Neuron (in vitro differentiated cells): ENCODE data around the gene TAB2.

Experiments used
- H2AFZ ChIP-seq: one replicate; pipeline ENCODE4 v1.6.1; 2013; ENCODE audit warnings: low read depth, mild to moderate bottlenecking, inconsistent platforms, low read length, moderate library complexity
- H3K27me3 ChIP-seq: one replicate; pipeline ENCODE4 v1.6.1; 2013; ENCODE audit warnings: low read length; ENCODE audit not compliant: insufficient read depth
- H3K36me3 ChIP-seq: one replicate; pipeline ENCODE4 v1.6.1; 2013; ENCODE audit warnings: low read length; ENCODE audit not compliant: insufficient read depth
- H3K4me1 ChIP-seq: one replicate; pipeline ENCODE4 v1.6.1; 2013; ENCODE audit warnings: low read length; ENCODE audit not compliant: insufficient read depth
- H3K4me3 ChIP-seq: 2 replicates; pipeline ENCODE4 v1.5.1; 2013; ENCODE audit warnings: mild to moderate bottlenecking, low read length, moderate library complexity
- H3K9me3 ChIP-seq: one replicate; pipeline ENCODE4 v1.6.1; 2013; ENCODE audit warnings: low read length

TAB2 gene

DNA sequence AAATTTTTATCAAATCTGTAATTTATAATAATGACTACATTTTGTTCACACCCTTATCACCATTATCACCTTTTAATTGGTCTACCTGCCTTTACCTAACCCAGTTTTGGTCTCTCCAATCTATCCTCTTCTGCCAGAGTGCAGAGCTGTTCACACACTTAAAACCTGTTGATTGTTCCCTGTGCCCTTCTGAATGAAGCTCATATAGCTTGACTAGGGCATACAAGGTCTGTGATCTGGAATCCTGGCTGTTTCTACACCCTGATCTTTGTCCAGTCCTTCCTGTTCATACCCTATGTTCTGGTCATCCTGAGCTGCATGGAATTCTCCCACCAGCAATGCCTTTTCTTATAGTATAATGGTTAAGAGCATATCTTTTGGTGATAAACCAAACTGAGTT is 53.6 kb downstream of the TAB2 start:
- H3K9me3 ChIP-seq, result no peaks in the 10 kb centered on the region
- H3K4me3 ChIP-seq, result no peak overlapping the region
- no peaks in the 10 kb centered on the region for H3K4me1 ChIP-seq
- H2AFZ ChIP-seq, result no peak overlapping the region
- H3K27me3 ChIP-seq, result no peaks in the 10 kb centered on the region
- peaks cover 29% of the 10 kb centered on the region for H3K36me3 ChIP-seq

- no peaks in the 10 kb centered on the region for H3K27me3 ChIP-seq
- H3K4me1 ChIP-seq, result no peaks in the 10 kb centered on the region
- H2AFZ ChIP-seq, result no peak overlapping the region
- H3K36me3 ChIP-seq, result peaks cover 29% of the 10 kb centered on the region
- no peaks in the 10 kb centered on the region for H3K9me3 ChIP-seq
- no peak overlapping the region for H3K4me3 ChIP-seq
Measured at GRCh38 chr6:149372062-149372461, 54.5 kb downstream of the TAB2 start.

- Histone ChIP-seq H3K9me3 (peaks cover 6% of the 10 kb centered on the region), H3K36me3 (peaks cover 37% of the 10 kb centered on the region), H3K4me3 (no peak overlapping the region), H2AFZ (no peak overlapping the region), H3K4me1 (no peaks in the 10 kb centered on the region), H3K27me3 (no peaks in the 10 kb centered on the region)
Measured at GRCh38 chr6:149373511-149373910, 56.0 kb downstream of the TAB2 start.

DNA sequence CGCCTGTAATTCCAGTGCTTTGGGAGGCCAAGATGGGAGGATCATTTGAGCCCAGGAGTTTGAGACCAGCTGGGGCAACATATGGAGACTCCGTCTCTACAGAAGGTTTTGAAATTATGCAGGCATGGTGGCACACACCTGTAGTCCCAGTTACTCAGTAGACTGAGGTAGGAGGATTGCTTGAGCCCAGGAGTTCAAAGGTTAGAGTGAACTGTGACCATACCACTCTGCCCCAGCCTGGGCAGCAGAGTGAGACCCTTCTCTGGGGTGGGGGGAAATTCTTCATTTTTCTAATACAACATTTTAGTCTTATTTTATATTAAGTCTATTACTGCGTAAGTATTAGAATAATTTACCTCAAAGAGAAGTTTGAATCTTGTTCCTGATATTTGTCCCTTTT is 62.5 kb downstream of the TAB2 start:
- Histone ChIP-seq H3K4me3 (no peak overlapping the region), H3K36me3 (peaks cover 64% of the 10 kb centered on the region), H2AFZ (no peak overlapping the region), H3K27me3 (no peaks in the 10 kb centered on the region), H3K9me3 (peaks cover 16% of the 10 kb centered on the region), H3K4me1 (no peaks in the 10 kb centered on the region)

DNA sequence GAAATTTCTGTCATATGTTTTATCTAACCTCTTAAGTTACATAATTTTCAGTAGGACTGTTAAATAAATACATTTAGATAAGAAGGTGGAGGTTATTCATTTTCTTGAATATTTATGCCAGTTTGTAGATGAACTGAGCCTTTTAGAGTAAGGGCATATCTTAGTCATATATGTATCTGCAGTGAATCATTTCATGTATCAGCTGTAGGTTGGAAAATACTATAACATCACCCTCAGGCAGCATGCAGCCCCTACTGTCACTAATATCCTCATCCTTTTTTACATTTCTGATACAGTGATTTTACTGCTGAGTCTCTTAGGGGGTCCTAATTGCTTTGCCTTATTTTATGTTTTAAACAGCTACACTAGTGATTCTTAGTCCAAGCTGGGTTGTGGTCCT is 63.0 kb downstream of the TAB2 start:
- Histone ChIP-seq H3K27me3 (no peaks in the 10 kb centered on the region), H3K9me3 (peaks cover 16% of the 10 kb centered on the region), H3K36me3 (peaks cover 61% of the 10 kb centered on the region), H3K4me1 (no peaks in the 10 kb centered on the region), H3K4me3 (no peak overlapping the region), H2AFZ (no peak overlapping the region)

DNA sequence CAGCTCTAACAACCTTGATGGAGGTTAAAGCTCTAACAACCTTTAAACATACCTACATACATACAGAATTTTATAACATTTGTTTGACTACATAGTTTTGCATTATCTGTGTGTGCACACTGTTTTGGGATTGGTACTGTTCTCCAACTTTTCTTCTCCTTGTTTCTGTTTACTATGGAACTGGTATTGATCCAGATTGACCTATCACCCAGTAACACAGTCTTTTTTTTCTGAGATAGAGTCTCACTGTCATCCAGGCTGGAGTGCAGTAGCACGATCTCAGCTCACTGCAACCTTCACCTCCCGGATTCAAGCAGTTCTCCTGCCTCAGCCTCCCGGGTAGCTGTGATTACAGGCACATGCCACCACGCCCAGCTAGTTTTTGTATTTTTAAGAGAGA is 65.9 kb downstream of the TAB2 start:
- Histone ChIP-seq H3K9me3 (peaks cover 24% of the 10 kb centered on the region), H3K36me3 (peaks cover 58% of the 10 kb centered on the region), H3K27me3 (no peaks in the 10 kb centered on the region), H3K4me3 (no peak overlapping the region), H3K4me1 (no peaks in the 10 kb centered on the region), H2AFZ (no peak overlapping the region)

- H2AFZ ChIP-seq, result no peak overlapping the region
- peaks cover 17% of the 10 kb centered on the region for H3K9me3 ChIP-seq
- no peaks in the 10 kb centered on the region for H3K27me3 ChIP-seq
- no peaks in the 10 kb centered on the region for H3K4me1 ChIP-seq
- H3K36me3 ChIP-seq, result peaks cover 47% of the 10 kb centered on the region
- H3K4me3 ChIP-seq, result no peak overlapping the region
Measured at GRCh38 chr6:149384464-149384863, 67.0 kb downstream of the TAB2 start.

DNA sequence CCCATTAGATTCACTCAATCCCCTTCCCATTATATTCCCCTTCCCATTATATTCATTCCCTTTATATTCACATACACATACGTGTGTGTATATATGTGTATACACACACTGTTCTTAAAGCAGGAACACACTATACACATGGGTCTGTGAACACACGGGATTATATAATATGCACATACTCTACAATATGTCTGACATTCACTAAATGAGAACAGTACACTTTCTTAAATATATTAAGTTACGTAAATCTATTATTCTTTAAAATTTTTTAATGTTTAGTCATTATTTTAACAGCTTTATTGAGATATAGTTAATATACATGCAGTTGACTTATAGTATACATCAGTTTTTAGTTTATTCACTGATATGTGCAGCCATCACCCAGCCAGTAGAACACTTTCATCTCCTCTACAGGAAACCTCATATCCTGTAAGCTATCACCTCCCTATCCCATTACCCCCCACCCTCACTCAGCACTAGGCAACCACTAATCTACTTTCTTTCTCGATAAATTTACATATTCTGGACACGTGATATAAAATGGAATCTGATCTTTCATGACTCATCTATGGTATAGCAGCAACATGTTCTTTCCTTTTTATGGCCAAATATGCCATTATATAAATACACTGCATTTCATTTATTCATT is 68.6 kb downstream of the TAB2 start:
- Histone ChIP-seq H3K36me3 (peaks cover 39% of the 10 kb centered on the region), H3K4me3 (no peak overlapping the region)

DNA sequence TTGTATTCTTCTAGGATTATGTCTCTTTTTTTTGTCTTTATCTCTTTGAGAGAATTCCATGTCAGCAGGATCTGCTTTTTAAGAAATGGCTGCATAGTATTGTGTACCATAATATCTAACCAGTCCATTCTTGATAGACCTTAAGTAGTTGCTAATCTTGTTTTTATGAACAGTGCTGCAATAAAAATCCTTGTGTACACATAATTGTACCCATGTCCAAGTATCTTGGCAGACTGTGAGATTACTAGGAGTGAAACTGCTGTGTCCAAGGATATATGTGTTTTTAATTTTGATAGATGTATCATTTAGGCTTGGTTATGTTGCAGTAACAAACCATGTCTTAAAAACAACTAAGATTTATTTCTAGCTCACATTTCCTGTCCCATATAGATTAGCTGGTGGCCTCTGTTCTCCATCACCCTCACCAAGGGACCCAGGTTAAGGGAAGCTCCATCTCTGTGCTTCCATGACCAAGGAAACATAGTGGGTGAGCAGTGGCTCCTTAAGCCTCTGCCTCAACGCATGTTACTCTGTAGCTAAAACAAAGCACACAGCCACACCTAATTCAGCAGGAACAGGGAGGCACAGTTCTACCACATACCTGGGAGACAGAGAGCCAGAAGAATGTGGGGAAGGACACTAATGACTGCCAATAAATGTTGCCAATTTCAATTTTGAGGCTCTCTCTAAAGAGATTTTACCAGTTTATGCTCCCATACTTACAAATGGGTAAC is 70.4 kb downstream of the TAB2 start:
- H3K27me3 ChIP-seq, result no peaks in the 10 kb centered on the region
- peaks cover 36% of the 10 kb centered on the region for H3K36me3 ChIP-seq
- peaks cover 12% of the 10 kb centered on the region for H3K9me3 ChIP-seq
- no peaks in the 10 kb centered on the region for H3K4me1 ChIP-seq
- no peak overlapping the region for H2AFZ ChIP-seq
- H3K4me3 ChIP-seq, result no peak overlapping the region

More for the DNA sequence above, 68.6 kb downstream of the TAB2 start:
- Histone ChIP-seq H3K4me1 (no peaks in the 10 kb centered on the region), H2AFZ (no peak overlapping the region), H3K27me3 (no peaks in the 10 kb centered on the region), H3K9me3 (peaks cover 14% of the 10 kb centered on the region)

DNA sequence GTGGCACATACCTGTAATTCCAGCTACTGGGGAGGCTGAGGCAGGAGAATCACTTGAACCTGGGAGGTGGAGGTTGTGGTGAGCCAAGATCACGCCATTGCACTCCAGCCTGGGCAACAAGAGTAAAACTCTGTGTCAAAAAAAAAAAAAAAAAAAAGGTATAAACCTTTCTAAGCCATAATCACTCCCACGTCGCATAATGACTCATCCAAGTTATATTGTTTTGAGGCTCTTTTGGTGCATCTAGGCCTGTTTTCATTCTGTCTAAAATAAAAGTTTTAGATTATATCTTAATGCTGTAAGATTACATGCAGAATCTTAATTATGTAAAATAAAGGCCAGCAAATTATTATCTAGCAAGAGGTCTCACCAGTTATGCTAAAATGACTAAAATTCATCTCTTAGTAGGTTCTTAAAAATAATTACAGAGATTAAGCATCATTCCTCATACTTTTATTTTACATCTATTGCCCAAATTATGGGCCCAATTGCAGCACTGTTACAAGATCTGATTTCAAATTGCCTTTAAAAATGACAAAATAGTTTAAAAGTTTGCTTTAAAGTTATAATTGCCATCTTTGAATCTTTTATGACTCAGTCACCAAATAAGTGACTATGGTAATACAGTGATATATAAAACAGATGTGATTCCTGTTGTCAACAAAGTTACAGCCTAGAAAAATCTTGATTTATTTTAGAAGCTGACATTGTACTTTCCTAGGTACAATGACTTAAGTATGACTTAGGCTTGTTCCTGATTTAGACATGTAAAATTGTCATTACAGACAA is 72.2 kb downstream of the TAB2 start:
- no peak overlapping the region for H3K4me3 ChIP-seq
- H3K27me3 ChIP-seq, result no peaks in the 10 kb centered on the region
- H3K9me3 ChIP-seq, result peaks cover 12% of the 10 kb centered on the region
- H2AFZ ChIP-seq, result no peak overlapping the region
- H3K36me3 ChIP-seq, result peaks cover 30% of the 10 kb centered on the region
- H3K4me1 ChIP-seq, result no peaks in the 10 kb centered on the region

GRCh38 chr6:149392093-149392492 is 74.6 kb downstream of the TAB2 start:
- Histone ChIP-seq H3K9me3 (peaks cover 8% of the 10 kb centered on the region), H3K36me3 (peaks cover 25% of the 10 kb centered on the region), H3K27me3 (no peaks in the 10 kb centered on the region)

GRCh38 chr6:149392535-149392934 is 75.0 kb downstream of the TAB2 start:
- Histone ChIP-seq H3K27me3 (no peaks in the 10 kb centered on the region), H3K9me3 (peaks cover 6% of the 10 kb centered on the region), H3K36me3 (peaks cover 28% of the 10 kb centered on the region), H2AFZ (no peak overlapping the region), H3K4me3 (no peak overlapping the region), H3K4me1 (no peaks in the 10 kb centered on the region)

More at GRCh38 chr6:149392093-149392492, 74.6 kb downstream of the TAB2 start:
- H3K4me3 ChIP-seq, result no peak overlapping the region
- H3K4me1 ChIP-seq, result no peaks in the 10 kb centered on the region
- H2AFZ ChIP-seq, result no peak overlapping the region

DNA sequence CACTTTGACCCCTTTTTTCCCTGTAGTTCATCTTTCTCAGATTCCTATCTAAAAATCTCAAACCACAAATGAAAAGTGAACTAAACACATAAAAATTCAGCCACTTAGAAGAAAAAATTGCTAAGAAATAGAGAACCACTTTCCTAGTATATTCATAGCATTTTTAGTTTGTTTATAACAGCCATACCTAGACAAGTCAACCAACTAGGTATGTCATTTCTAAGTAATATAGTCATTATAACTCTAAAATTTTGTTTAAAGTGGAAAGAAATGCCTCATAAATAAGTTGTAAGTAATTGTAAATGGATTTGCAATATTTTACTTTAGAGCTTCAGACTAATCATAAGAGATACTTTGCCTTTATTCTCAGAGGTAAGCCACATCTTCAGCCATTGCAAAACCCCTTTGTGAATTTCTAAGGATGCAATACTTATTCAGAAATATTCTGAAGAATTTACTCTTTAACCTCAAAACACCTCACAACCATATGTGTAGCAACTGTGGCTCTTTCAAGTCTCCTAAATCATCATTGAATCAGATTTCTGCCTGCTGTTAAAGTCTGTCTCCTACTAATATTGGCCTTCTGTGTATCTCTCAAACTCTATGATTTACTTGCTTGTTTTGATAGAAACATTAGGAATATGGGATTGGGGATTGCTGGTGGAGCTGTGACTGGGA is 75.6 kb downstream of the TAB2 start:
- Histone ChIP-seq H3K4me1 (no peaks in the 10 kb centered on the region), H3K4me3 (no peak overlapping the region), H3K9me3 (peaks cover 4% of the 10 kb centered on the region), H3K36me3 (peaks cover 30% of the 10 kb centered on the region), H2AFZ (no peak overlapping the region), H3K27me3 (no peaks in the 10 kb centered on the region)
